ENCODE measurements around the gene KCNAB2.

DNA sequence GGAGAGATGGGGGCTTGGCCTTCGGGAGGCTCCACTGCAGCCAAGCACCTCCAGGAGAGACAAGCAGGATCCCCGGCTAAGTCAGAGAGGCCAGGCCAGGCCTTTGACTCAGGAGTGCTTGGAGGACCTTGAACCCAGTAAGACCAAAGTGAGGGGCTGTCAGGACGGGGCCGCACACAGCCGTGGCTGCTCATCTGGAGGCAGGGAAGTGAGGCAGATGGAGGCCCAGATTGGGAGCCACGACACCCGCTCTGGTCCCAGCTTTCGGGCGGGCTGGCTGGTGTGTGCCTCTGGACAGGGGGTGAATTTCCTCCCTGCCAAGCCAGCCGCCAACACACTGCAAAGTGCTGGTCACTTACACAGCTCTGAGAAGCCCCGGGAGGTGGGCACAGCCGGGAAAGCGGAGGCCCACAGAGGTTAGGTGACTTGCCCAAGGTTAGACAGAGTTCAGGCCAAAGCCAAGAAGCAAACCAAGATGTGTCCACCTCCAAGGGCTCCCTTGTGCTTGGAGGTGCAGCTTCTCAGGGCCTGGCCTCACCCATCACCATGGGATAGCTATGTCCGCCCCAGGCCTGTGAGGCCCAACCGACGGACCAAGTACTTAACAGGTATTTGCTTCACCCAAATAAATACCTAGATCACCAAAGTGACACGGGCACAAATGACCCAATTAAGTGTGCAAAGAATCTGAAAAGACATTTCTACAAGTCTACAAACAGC, 76.1 kb downstream of the KCNAB2 start:
- TF ChIP-seq, protein P1, sequence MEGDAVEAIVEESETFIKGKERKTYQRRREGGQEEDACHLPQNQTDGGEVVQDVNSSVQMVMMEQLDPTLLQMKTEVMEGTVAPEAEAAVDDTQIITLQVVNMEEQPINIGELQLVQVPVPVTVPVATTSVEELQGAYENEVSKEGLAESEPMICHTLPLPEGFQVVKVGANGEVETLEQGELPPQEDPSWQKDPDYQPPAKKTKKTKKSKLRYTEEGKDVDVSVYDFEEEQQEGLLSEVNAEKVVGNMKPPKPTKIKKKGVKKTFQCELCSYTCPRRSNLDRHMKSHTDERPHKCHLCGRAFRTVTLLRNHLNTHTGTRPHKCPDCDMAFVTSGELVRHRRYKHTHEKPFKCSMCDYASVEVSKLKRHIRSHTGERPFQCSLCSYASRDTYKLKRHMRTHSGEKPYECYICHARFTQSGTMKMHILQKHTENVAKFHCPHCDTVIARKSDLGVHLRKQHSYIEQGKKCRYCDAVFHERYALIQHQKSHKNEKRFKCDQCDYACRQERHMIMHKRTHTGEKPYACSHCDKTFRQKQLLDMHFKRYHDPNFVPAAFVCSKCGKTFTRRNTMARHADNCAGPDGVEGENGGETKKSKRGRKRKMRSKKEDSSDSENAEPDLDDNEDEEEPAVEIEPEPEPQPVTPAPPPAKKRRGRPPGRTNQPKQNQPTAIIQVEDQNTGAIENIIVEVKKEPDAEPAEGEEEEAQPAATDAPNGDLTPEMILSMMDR (conservative IDR thresholded peaks at IDR 0.05; ENCODE audit: low read depth, low read length): no peak
- TF ChIP-seq EZH2phosphoT487 (IDR thresholded peaks at IDR 0.05; ENCODE audit: borderline replicate concordance, low read length): no peak
